HepG2 (cell line): ENCODE results near the gene GAL3ST3. TPM values are rescaled to one million over a fixed set of nuclear protein-coding genes. Genes with fewer than 3 reads are reported as not detected.

ENCODE experiments used
- FOXM1 ChIP-seq: sonication (generic); formaldehyde crosslinking; IDR thresholded peaks from 2 replicates; pipeline ENCODE4 v1.5.0; 2020; ENCODE audit warnings: missing genetic modification reagents
- HMGXB4 ChIP-seq, 2 experiments: sonication (generic) in 1 of 2; formaldehyde crosslinking in 1 of 2; IDR thresholded peaks; 2 replicates each; pipeline versions ENCODE4 v1.4.0 to v1.6.1; 2018 to 2020; ENCODE audit warnings: missing genetic modification reagents in 2 of 2, borderline replicate concordance in 1 of 2, low read depth in 1 of 2, mild to moderate bottlenecking in 1 of 2, missing biosample characterization in 1 of 2
- HNRNPL ChIP-seq: fragments of 200-400 bp; formaldehyde crosslinking; IDR thresholded peaks from 2 replicates; pipeline ENCODE4 v1.6.1; 2017; ENCODE audit warnings: mild to moderate bottlenecking, low read depth, low read length
- KDM2A ChIP-seq: sonication (generic); formaldehyde crosslinking; IDR thresholded peaks from 2 replicates; pipeline ENCODE4 v1.4.0; 2020; ENCODE audit warnings: low read depth, missing genetic modification reagents, borderline replicate concordance
- MAX ChIP-seq: IDR thresholded peaks from 2 replicates; pipeline ENCODE4 v1.6.1; 2012; ENCODE audit warnings: inconsistent platforms
- MTF2 ChIP-seq: sonication (generic); formaldehyde crosslinking; IDR thresholded peaks from 2 replicates; pipeline ENCODE4 v1.5.0; 2020; ENCODE audit warnings: missing genetic modification reagents, borderline replicate concordance
- MYC ChIP-seq: sonication (generic); formaldehyde crosslinking; IDR thresholded peaks from 2 replicates; pipeline ENCODE4 v1.9.0; 2021; ENCODE audit warnings: missing genetic modification reagents, borderline replicate concordance
- NKX3-1 ChIP-seq: sonication (generic); formaldehyde crosslinking; IDR thresholded peaks from 2 replicates; pipeline ENCODE4 v1.5.0; 2020; ENCODE audit warnings: missing genetic modification reagents
- PHF21A ChIP-seq: sonication (generic); formaldehyde crosslinking; IDR thresholded peaks from 2 replicates; pipeline ENCODE4 v1.5.0; 2020; ENCODE audit warnings: mild to moderate bottlenecking, missing genetic modification reagents
- SP1 ChIP-seq, 2 experiments: fragments of 450-650 bp in 1 of 2; sonication (generic) in 1 of 2; formaldehyde crosslinking in 1 of 2; IDR thresholded peaks; 2 replicates each; pipeline versions ENCODE4 v1.4.0 to v1.6.1; 2016 to 2020; ENCODE audit warnings: missing genetic modification reagents in 1 of 2
- TFDP1 ChIP-seq: IDR thresholded peaks from 2 replicates; pipeline ENCODE4 v1.6.1; 2016; ENCODE audit warnings: missing compliant biosample characterization, missing genetic modification reagents, borderline replicate concordance
- ZKSCAN8 ChIP-seq: IDR thresholded peaks from 2 replicates; pipeline ENCODE4 v1.6.1; 2016; ENCODE audit warnings: borderline replicate concordance, missing genetic modification reagents, missing compliant biosample characterization
- ZNF101 ChIP-seq: sonication (generic); formaldehyde crosslinking; IDR thresholded peaks from 2 replicates; pipeline ENCODE4 v1.4.0; 2020; ENCODE audit warnings: mild to moderate bottlenecking, low read depth, missing genetic modification reagents, borderline replicate concordance
- ZNF263 ChIP-seq: sonication (generic); formaldehyde crosslinking; IDR thresholded peaks from 2 replicates; pipeline ENCODE4 v1.4.0; 2020; ENCODE audit warnings: missing genetic modification reagents
- ZNF687 ChIP-seq: sonication (generic); formaldehyde crosslinking; IDR thresholded peaks from 2 replicates; pipeline ENCODE4 v1.5.1; 2020; ENCODE audit warnings: mild to moderate bottlenecking, missing genetic modification reagents, moderate library complexity
- ZNF773 ChIP-seq: sonication (generic); formaldehyde crosslinking; IDR thresholded peaks from 2 replicates; pipeline ENCODE4 v1.4.0; 2020; ENCODE audit warnings: missing genetic modification reagents, borderline replicate concordance
- ZNF776 ChIP-seq: sonication (generic); formaldehyde crosslinking; IDR thresholded peaks from 2 replicates; pipeline ENCODE4 v1.4.0; 2020; ENCODE audit warnings: mild to moderate bottlenecking, missing genetic modification reagents
- polyA plus RNA-seq, 8 experiments: library from polyadenylated mRNA; depleted of rRNA in 3 of 8; stranded (reverse) in 7 of 8; unstranded in 1 of 8; fragments of >200 nt; fragmentation: Illumina TruSeq in 4 of 8; extraction: Trizol in 4 of 8; gene quantifications; 2 replicates each; pipeline versions ENCODE4 v1.2.1 to v1.2.3, GENCODE V29; 2011 to 2016; ENCODE audit warnings: low read depth in 4 of 8, missing spikeins in 1 of 8, mixed read lengths in 1 of 8; ENCODE audit not compliant: insufficient read depth in 1 of 8
- total RNA-seq, 5 experiments: library from RNA; depleted of rRNA; stranded (reverse); fragments of >200 nt; fragmentation: Illumina TruSeq; extraction: Trizol; gene quantifications; 2 replicates each; pipeline ENCODE4 v1.2.3, GENCODE V29; 2016; ENCODE audit warnings: low read depth in 1 of 5

GAL3ST3 gene
- total and polyA plus RNA-seq, 2 of the 13 experiments (the other 11 are each of a cell fraction or from before 2014, with no cell fraction given) = not detected

- TF ChIP-seq PHF21A (CRISPR knock-in tag) (0 out of 2 replicates have a peak, but pooled peaks have one; percentile 21), ZKSCAN8 (CRISPR knock-in tag) (no peak), HNRNPL (no peak), FOXM1 (CRISPR knock-in tag) (0 out of 2 replicates have a peak, but pooled peaks have one; percentile 39), MYC (CRISPR knock-in tag) (peak; percentile 58; the same call in 1 of the 2 replicates), SP1 (IDR thresholded peaks at IDR 0.05) (no peak), SP1 (CRISPR knock-in tag; IDR thresholded peaks at IDR 0.05) (peak; percentile 33; the same call in 1 of the 2 replicates), ZNF687 (CRISPR knock-in tag) (peak; percentile 76), MAX (peak; percentile 39; the same call in 1 of the 2 replicates), MTF2 (CRISPR knock-in tag) (0 out of 2 replicates have a peak, but pooled peaks have one; percentile 58), HMGXB4 (CRISPR knock-in tag; IDR thresholded peaks at IDR 0.05; ENCODE audit: borderline replicate concordance in 1 of 2, low read depth in 1 of 2) (peak; percentile 82 to 90), NKX3-1 (CRISPR knock-in tag) (peak; percentile 68; the same call in 1 of the 2 replicates), ZNF773 (CRISPR knock-in tag) (0 out of 2 replicates have a peak, but pooled peaks have one; percentile 34), TFDP1 (CRISPR knock-in tag) (peak; percentile 55; the same call in 1 of the 2 replicates), ZNF101 (CRISPR knock-in tag) (no peak), ZNF263 (peak; percentile 38; the same call in 1 of the 2 replicates), ZNF776 (no peak), KDM2A (CRISPR knock-in tag) (peak; percentile 67)
Measured at GRCh38 chr11:66022401-66023185, 26.4 kb downstream of the GAL3ST3 start (continued).
